K562 (cell line): ENCODE results near the gene B3GLCT. TPM values are rescaled to one million over a fixed set of nuclear protein-coding genes. Genes with fewer than 3 reads are reported as not detected.

Experiments
- CCNT2 ChIP-seq: IDR thresholded peaks from 2 replicates; pipeline ENCODE4 v1.6.1; 2011; ENCODE audit warnings: borderline replicate concordance, low read depth, mild to moderate bottlenecking, moderate library complexity, mixed read lengths, low read length; ENCODE audit not compliant: insufficient read length; ENCODE audit errors: extremely low read depth
- CHD7 ChIP-seq: fragments of 200-600 bp; sonication (generic); IDR thresholded peaks from one replicate; pipeline ENCODE4 v1.6.1; 2012; ENCODE audit warnings: mild to moderate bottlenecking, low read depth, low read length, inconsistent platforms
- MCM7 ChIP-seq, 2 experiments: fragments of 450-650 bp; IDR thresholded peaks; 2 replicates each; pipeline ENCODE4 v1.6.1; 2016 to 2018
- MEF2D ChIP-seq: conservative IDR thresholded peaks from 2 replicates; pipeline ENCODE4 v1.6.1; 2016; ENCODE audit warnings: low read depth, missing genetic modification characterization, missing compliant biosample characterization
- MLLT1 ChIP-seq, 2 experiments: fragments of 450-650 bp; IDR thresholded peaks; 2 replicates each; pipeline ENCODE4 v1.6.1; 2016
- MNT ChIP-seq, 2 experiments: fragments of 450-650 bp; conservative IDR thresholded peaks; 2 replicates each; pipeline ENCODE4 v1.6.1; 2017; ENCODE audit warnings: mild to moderate bottlenecking in 2 of 2, moderate library complexity in 2 of 2
- TAF1 ChIP-seq: IDR thresholded peaks from 2 replicates; pipeline ENCODE4 v1.6.1; 2011; ENCODE audit warnings: mild to moderate bottlenecking, low read length, moderate library complexity; ENCODE audit not compliant: insufficient read depth, control insufficient read depth, severe bottlenecking; ENCODE audit errors: extremely low read depth
- TEAD1 ChIP-seq, 2 experiments: fragments of 450-650 bp in 1 of 2; sonication (generic) in 1 of 2; formaldehyde crosslinking; IDR thresholded peaks; 2 replicates each; pipeline versions ENCODE4 v1.4.0 to v1.8.0; 2020 to 2022; ENCODE audit warnings: mild to moderate bottlenecking in 2 of 2, missing genetic modification reagents in 1 of 2
- XRCC5 ChIP-seq: fragments of 200-400 bp; formaldehyde crosslinking; IDR thresholded peaks from 2 replicates; pipeline ENCODE4 v1.6.1; 2017; ENCODE audit warnings: low read depth, mild to moderate bottlenecking, low read length
- YY1 ChIP-seq, 3 experiments: IDR thresholded peaks; 2 replicates each; pipeline ENCODE4 v1.6.1; 2011; ENCODE audit warnings: low read length in 2 of 3, mild to moderate bottlenecking in 2 of 3, moderate library complexity in 2 of 3, borderline replicate concordance in 1 of 3, control low read depth in 1 of 3, low read depth in 1 of 3; ENCODE audit not compliant: insufficient read depth in 3 of 3, insufficient replicate concordance in 2 of 3, control insufficient read depth in 1 of 3, insufficient read length in 1 of 3; ENCODE audit errors: extremely low read depth in 1 of 3
- polyA plus RNA-seq, 8 experiments: library from polyadenylated mRNA; depleted of rRNA in 4 of 8; stranded (reverse) in 5 of 8; unstranded in 3 of 8; fragments of >200 nt; fragmentation: Nextera tagmentation in 2 of 8; fragmentation: Illumina TruSeq in 1 of 8; extraction: Ambion mirVana in 2 of 8; extraction: Trizol in 1 of 8; gene quantifications; 2 replicates each; pipeline versions ENCODE4 v1.2.1 to v1.2.3, GENCODE V29; 2011 to 2014; ENCODE audit warnings: inconsistent platforms in 1 of 8, missing spikeins in 1 of 8
- total RNA-seq, 7 experiments: library from RNA; depleted of rRNA in 6 of 7; stranded (reverse); fragments of >200 nt in 6 of 7; fragmentation: Illumina TruSeq in 2 of 7; extraction: Trizol in 2 of 7; gene quantifications; 2 replicates each; pipeline versions ENCODE4 v1.2.1 to v1.2.3, GENCODE V29; 2011 to 2021; ENCODE audit warnings: low replicate concordance in 1 of 7

The B3GLCT gene
- total and polyA plus RNA-seq, 9 of the 15 experiments (the other 6 are each of a cell fraction or from before 2014, with no cell fraction given), result 1.1 to 5.1 (median 2.9) TPM

GRCh38 chr13:31199849-31200636 is at the start of gene B3GLCT (continued):
- TF ChIP-seq MLLT1 (IDR thresholded peaks at IDR 0.05) (no peak), TAF1 (peak; percentile 53), CCNT2 (peak; percentile 76), MNT (conservative IDR thresholded peaks at IDR 0.05) (no peak), MEF2D (tag) (no peak), TEAD1 (CRISPR knock-in tag; IDR thresholded peaks at IDR 0.05) (no peak), XRCC5 (peak; percentile 70; the same call in 1 of the 2 replicates), MCM7 (IDR thresholded peaks at IDR 0.05) (no peak), YY1 (IDR thresholded peaks at IDR 0.05; ENCODE audit: borderline replicate concordance in 1 of 3, control insufficient read depth in 1 of 3, extremely low read depth in 1 of 3, insufficient read depth in 3 of 3, insufficient read length in 1 of 3, insufficient replicate concordance in 2 of 3, low read depth in 1 of 3, low read length in 2 of 3) (peak in 2 of 3 experiments; percentile 52 to 82), CHD7 (no peak)
